Ishikawa (cell line): ENCODE measurements around the gene ADGRB2.

Experiments
- CEBPB ChIP-seq: IDR thresholded peaks from 2 replicates; pipeline ENCODE4 v1.6.1; 2012
- CREB1 ChIP-seq: IDR thresholded peaks from 2 replicates; pipeline ENCODE4 v1.6.1; 2012; ENCODE audit warnings: low read depth
- EGR1 ChIP-seq: IDR thresholded peaks from 2 replicates; pipeline ENCODE4 v1.6.1; 2012
- EP300 ChIP-seq: IDR thresholded peaks from 2 replicates; pipeline ENCODE4 v1.6.1; 2012; ENCODE audit warnings: borderline replicate concordance
- FOXM1 ChIP-seq: IDR thresholded peaks from 2 replicates; pipeline ENCODE4 v1.6.1; 2012; ENCODE audit warnings: low read depth, borderline replicate concordance
- MAX ChIP-seq: IDR thresholded peaks from 2 replicates; pipeline ENCODE4 v1.6.1; 2012
- NFIC ChIP-seq: IDR thresholded peaks from 2 replicates; pipeline ENCODE4 v1.6.1; 2012
- RAD21 ChIP-seq: IDR thresholded peaks from 2 replicates; pipeline ENCODE4 v1.6.1; 2012; ENCODE audit warnings: low read depth
- TAF1 ChIP-seq: IDR thresholded peaks from 2 replicates; pipeline ENCODE4 v1.6.1; 2012; ENCODE audit warnings: low read depth, mild to moderate bottlenecking
- TCF12 ChIP-seq: IDR thresholded peaks from 2 replicates; pipeline ENCODE4 v1.6.1; 2012; ENCODE audit warnings: low read depth
- TEAD4 ChIP-seq: IDR thresholded peaks from 2 replicates; pipeline ENCODE4 v1.6.1; 2012
- USF1 ChIP-seq: IDR thresholded peaks from 2 replicates; pipeline ENCODE4 v1.6.1; 2012
- YY1 ChIP-seq: IDR thresholded peaks from 2 replicates; pipeline ENCODE4 v1.6.1; 2012; ENCODE audit warnings: low read depth
- ZBTB7A ChIP-seq: IDR thresholded peaks from 2 replicates; pipeline ENCODE4 v1.6.1; 2012; ENCODE audit warnings: low read depth
- TF ChIP-seq, protein P1 (sequence below): IDR thresholded peaks from 2 replicates; pipeline ENCODE4 v1.6.1; 2012; ENCODE audit warnings: low read depth, mild to moderate bottlenecking

Gene ADGRB2

DNA sequence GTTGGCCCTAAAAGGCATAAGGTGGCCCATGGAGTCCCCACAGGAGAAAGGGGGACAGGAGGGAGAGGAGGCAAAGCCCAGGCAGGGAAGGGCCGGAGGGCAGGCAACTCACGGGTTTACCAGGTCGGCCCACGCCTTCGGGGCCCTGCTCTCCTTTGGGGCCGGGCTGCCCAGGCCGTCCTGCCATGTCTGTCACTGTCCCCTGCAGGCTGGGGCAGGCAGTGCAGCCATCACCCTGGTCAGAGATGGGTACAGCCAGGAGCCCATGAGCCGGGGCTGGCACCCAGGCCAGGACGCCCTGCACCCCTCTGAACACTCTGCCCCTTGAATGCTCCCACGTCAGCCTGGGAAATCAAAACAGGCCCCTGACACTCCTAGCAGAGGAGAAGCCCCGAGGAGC lies 80.1 kb downstream of the ADGRB2 start:
- peak; percentile 47; the same call in 1 of the 2 replicates for TF ChIP-seq RAD21
- no peak for TF ChIP-seq TEAD4

DNA sequence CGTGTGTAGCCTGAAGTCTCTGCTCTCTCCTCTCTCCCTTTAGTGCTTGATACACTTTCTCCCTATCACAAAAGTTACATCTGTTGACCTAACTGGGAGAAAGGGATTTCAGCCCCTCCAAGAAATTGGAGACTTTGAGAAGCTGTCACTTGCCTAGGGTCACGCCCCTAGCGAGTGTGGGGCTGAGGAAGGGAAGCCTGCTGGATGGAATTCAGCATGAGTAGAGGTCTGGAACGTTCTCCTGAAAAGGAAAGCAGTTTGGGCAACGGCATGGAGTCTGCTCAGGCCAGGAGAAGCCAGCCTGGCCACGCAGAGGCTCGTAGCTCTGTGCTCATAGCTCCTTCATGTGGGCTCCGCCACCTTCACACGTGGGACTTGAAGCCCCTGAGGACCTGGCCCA lies 82.7 kb downstream of the ADGRB2 start:
- TF ChIP-seq CEBPB (no peak), USF1 (no peak), FOXM1 (no peak), CREB1 (no peak), TEAD4 (no peak), TCF12 (no peak), ZBTB7A (no peak), TAF1 (no peak)
- TF ChIP-seq, protein P1, sequence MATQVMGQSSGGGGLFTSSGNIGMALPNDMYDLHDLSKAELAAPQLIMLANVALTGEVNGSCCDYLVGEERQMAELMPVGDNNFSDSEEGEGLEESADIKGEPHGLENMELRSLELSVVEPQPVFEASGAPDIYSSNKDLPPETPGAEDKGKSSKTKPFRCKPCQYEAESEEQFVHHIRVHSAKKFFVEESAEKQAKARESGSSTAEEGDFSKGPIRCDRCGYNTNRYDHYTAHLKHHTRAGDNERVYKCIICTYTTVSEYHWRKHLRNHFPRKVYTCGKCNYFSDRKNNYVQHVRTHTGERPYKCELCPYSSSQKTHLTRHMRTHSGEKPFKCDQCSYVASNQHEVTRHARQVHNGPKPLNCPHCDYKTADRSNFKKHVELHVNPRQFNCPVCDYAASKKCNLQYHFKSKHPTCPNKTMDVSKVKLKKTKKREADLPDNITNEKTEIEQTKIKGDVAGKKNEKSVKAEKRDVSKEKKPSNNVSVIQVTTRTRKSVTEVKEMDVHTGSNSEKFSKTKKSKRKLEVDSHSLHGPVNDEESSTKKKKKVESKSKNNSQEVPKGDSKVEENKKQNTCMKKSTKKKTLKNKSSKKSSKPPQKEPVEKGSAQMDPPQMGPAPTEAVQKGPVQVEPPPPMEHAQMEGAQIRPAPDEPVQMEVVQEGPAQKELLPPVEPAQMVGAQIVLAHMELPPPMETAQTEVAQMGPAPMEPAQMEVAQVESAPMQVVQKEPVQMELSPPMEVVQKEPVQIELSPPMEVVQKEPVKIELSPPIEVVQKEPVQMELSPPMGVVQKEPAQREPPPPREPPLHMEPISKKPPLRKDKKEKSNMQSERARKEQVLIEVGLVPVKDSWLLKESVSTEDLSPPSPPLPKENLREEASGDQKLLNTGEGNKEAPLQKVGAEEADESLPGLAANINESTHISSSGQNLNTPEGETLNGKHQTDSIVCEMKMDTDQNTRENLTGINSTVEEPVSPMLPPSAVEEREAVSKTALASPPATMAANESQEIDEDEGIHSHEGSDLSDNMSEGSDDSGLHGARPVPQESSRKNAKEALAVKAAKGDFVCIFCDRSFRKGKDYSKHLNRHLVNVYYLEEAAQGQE: no peak

DNA sequence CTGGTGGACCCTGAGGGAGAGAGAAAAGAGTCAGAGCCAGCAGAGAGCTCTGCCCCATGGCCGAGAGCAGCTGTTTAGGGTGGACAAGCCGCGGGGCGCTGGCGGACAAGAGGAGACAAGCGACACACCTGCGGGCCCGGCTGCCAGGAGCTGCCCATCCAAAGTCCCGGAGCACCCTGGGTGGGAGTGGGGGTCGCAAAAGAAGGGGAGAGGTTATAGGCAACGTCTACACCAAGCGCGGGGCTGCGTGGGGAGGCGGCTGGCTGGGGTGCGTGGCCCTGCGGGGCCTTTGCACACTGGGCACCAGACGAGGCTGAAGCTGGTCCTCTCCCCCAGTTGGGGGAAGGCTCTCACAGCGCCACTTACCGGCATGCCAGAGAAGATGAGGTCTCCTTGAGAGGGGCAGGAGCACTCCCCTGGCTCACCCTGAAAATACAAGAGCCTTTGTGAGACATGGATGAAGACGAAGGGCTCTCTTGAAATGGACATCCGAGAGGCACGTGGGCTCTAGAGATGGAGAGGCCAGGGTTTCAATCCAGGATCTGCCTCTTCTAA lies 84.4 kb downstream of the ADGRB2 start:
- TF ChIP-seq YY1: no peak
- no peak for TF ChIP-seq NFIC
- TF ChIP-seq, protein P1: no peak
- TF ChIP-seq TEAD4: no peak
- no peak for TF ChIP-seq ZBTB7A
- TF ChIP-seq EP300: no peak
- TF ChIP-seq EGR1: no peak
- TF ChIP-seq TCF12: no peak
- no peak for TF ChIP-seq CEBPB
- TF ChIP-seq USF1: no peak

DNA sequence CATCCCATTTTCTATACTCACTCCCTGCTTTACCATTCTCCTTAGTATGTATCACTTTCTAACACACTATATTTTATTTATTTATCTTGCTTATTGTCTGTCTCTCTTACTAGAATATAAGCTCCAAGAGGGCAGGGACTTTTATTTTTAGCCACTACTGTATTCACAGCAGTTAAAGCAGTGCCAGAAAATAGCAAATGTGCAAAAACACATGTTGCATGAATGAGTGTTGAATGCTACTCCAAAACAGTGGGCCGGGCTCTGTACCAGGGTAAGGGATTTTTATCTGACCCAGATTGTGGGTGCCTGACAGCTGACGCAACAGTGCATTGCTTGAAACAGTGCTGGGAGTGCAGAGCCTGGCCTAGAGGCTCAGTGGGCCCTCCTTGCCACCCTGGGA lies 85.0 kb downstream of the ADGRB2 start:
- no peak for TF ChIP-seq NFIC
- TF ChIP-seq EGR1: no peak

GRCh38 chr1:31678681-31679080 lies 85.5 kb downstream of the ADGRB2 start:
- no peak for TF ChIP-seq TEAD4

- TF ChIP-seq EP300 (no peak), TEAD4 (no peak), EGR1 (no peak), MAX (no peak), RAD21 (no peak), TCF12 (no peak), USF1 (no peak), YY1 (no peak), FOXM1 (no peak), TAF1 (no peak), ZBTB7A (no peak), NFIC (no peak), CEBPB (no peak), CREB1 (no peak)
- TF ChIP-seq, protein P1: no peak
These were observed 86.2 kb downstream of the ADGRB2 start for GRCh38 chr1:31677949-31678348.
